Measurements from ENCODE around the gene TIGD1. TPM values are rescaled to one million over a fixed set of nuclear protein-coding genes. Genes with fewer than 3 reads are reported as not detected.

TIGD1 gene
- polyA plus RNA-seq, 1 of the 3 experiments (the other 2 are of a cell fraction), result 4.6 TPM

GRCh38 chr2:232505856-232506255 lies 44.5 kb downstream of the TIGD1 start:
- ChIA-PET POLR2A (no interaction called here), CTCF (interaction anchor here (0.7 to 3.1 kb wide), 3 partner anchors 16 to 59 kb away, joined by 3 to 11 read pairs (median 4); no protein-coding TSS in a partner anchor)
- Histone ChIP-seq H3K9ac (no peak overlapping the region), H3K79me2 (ENCODE audit: insufficient read depth) (no peaks in the 10 kb centered on the region), H3K9me2 (no peaks in the 10 kb centered on the region), H3K4me3 (ENCODE audit: low read depth in 2 of 2, low read length in 1 of 2) (no peak overlapping the region), H3F3A (replicated peaks; ENCODE audit: insufficient read depth) (no peaks in the 10 kb centered on the region), H3K9me3 (no peaks in the 10 kb centered on the region), H2AFZ (ENCODE audit: low read depth) (no peak overlapping the region), H4K20me1 (ENCODE audit: insufficient read depth) (no peaks in the 10 kb centered on the region), H3K27ac (ENCODE audit: low read depth in 2 of 2, low read length in 1 of 2) (peak overlapping the region in 1 of 2 experiments; percentile 26; a peak in 1 of 4 replicates), H3K4me1 (ENCODE audit: control insufficient read depth in 1 of 2, insufficient read depth in 2 of 2, low read depth in 1 of 2, low read length in 1 of 2) (peaks cover 0 to 45% of the 10 kb centered on the region in 2 experiments; a peak in 1 of 4 replicates), H3K4me2 (no peak overlapping the region), H3K27me3 (ENCODE audit: insufficient read depth) (peaks cover 23% of the 10 kb centered on the region), H3K36me3 (replicated peaks in 1 of 2; ENCODE audit: control insufficient read depth in 1 of 2, insufficient read depth in 2 of 2, low read length in 1 of 2) (no peaks in the 10 kb centered on the region)
- no peak for TF ChIP-seq RCOR1 (IDR thresholded peaks at IDR 0.05; ENCODE audit: low read length)
- no peak for TF ChIP-seq POLR2AphosphoS5 (IDR thresholded peaks at IDR 0.05; ENCODE audit: low read depth, low read length)
- TF ChIP-seq, protein P1, sequence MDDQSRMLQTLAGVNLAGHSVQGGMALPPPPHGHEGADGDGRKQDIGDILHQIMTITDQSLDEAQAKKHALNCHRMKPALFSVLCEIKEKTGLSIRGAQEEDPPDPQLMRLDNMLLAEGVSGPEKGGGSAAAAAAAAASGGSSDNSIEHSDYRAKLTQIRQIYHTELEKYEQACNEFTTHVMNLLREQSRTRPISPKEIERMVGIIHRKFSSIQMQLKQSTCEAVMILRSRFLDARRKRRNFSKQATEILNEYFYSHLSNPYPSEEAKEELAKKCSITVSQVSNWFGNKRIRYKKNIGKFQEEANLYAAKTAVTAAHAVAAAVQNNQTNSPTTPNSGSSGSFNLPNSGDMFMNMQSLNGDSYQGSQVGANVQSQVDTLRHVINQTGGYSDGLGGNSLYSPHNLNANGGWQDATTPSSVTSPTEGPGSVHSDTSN (IDR thresholded peaks at IDR 0.05), result no peak
- TF ChIP-seq ZBTB33 (IDR thresholded peaks at IDR 0.05; ENCODE audit: borderline replicate concordance, low read depth), result no peak
- TF ChIP-seq RXRA (IDR thresholded peaks at IDR 0.05; ENCODE audit: borderline replicate concordance, low read depth), result no peak
- TF ChIP-seq FOXJ3 (CRISPR knock-in tag; IDR thresholded peaks at IDR 0.05), result no peak
- peak; percentile 64 for TF ChIP-seq GATA2 (CRISPR knock-in tag; IDR thresholded peaks at IDR 0.05)
- 20% methylated on average over 7 of the region's 10 CpGs for WGBS (ENCODE audit: low lambda C conversion rate)
- DNase-seq, result peak; percentile 82

GRCh38 chr2:232504438-232504837 lies 45.9 kb downstream of the TIGD1 start:
- Histone ChIP-seq H3K27me3 (ENCODE audit: insufficient read depth) (peaks cover 23% of the 10 kb centered on the region), H3K79me2 (ENCODE audit: insufficient read depth) (no peaks in the 10 kb centered on the region), H3F3A (replicated peaks; ENCODE audit: insufficient read depth) (no peaks in the 10 kb centered on the region), H3K4me3 (ENCODE audit: low read depth in 2 of 2, low read length in 1 of 2) (no peak overlapping the region), H3K36me3 (replicated peaks in 1 of 2; ENCODE audit: control insufficient read depth in 1 of 2, insufficient read depth in 2 of 2, low read length in 1 of 2) (no peaks in the 10 kb centered on the region), H3K27ac (ENCODE audit: low read depth in 2 of 2, low read length in 1 of 2) (no peak overlapping the region), H2AFZ (ENCODE audit: low read depth) (no peak overlapping the region), H4K20me1 (ENCODE audit: insufficient read depth) (no peaks in the 10 kb centered on the region), H3K9me2 (no peaks in the 10 kb centered on the region), H3K9me3 (no peaks in the 10 kb centered on the region), H3K4me1 (ENCODE audit: control insufficient read depth in 1 of 2, insufficient read depth in 2 of 2, low read depth in 1 of 2, low read length in 1 of 2) (peaks cover 0 to 45% of the 10 kb centered on the region in 2 experiments; a peak in 1 of 4 replicates), H3K4me2 (no peak overlapping the region), H3K9ac (no peak overlapping the region)
- POLR2A ChIA-PET, result no interaction called here
- CTCF ChIA-PET, result interaction anchor here (0.9 to 3.1 kb wide), 5 partner anchors 17 to 61 kb away, joined by 3 to 11 read pairs (median 3); no protein-coding TSS in a partner anchor
- no peak for DNase-seq
- 94% methylated on average over 2 of the region's 2 CpGs for WGBS (ENCODE audit: low lambda C conversion rate)
- TF ChIP-seq GABPA (IDR thresholded peaks at IDR 0.05; ENCODE audit: low read depth) (no peak), TEAD4 (IDR thresholded peaks at IDR 0.05; ENCODE audit: borderline replicate concordance, insufficient read depth) (no peak), IRF3 (IDR thresholded peaks at IDR 0.05; ENCODE audit: low read depth, low read length) (no peak), EZH2phosphoT487 (IDR thresholded peaks at IDR 0.05; ENCODE audit: borderline replicate concordance, low read depth) (no peak), ELF1 (IDR thresholded peaks at IDR 0.05) (no peak), FOSL2 (IDR thresholded peaks at IDR 0.05; ENCODE audit: borderline replicate concordance, low read depth) (no peak), REST (IDR thresholded peaks at IDR 0.05; ENCODE audit: low read depth, low read length) (no peak), FOXM1 (IDR thresholded peaks at IDR 0.05; ENCODE audit: low read depth) (no peak)
- TF ChIP-seq, protein P2, sequence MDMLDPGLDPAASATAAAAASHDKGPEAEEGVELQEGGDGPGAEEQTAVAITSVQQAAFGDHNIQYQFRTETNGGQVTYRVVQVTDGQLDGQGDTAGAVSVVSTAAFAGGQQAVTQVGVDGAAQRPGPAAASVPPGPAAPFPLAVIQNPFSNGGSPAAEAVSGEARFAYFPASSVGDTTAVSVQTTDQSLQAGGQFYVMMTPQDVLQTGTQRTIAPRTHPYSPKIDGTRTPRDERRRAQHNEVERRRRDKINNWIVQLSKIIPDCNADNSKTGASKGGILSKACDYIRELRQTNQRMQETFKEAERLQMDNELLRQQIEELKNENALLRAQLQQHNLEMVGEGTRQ (IDR thresholded peaks at IDR 0.05; ENCODE audit: borderline replicate concordance, low read depth, low read length), result no peak
- TF ChIP-seq, protein P3, sequence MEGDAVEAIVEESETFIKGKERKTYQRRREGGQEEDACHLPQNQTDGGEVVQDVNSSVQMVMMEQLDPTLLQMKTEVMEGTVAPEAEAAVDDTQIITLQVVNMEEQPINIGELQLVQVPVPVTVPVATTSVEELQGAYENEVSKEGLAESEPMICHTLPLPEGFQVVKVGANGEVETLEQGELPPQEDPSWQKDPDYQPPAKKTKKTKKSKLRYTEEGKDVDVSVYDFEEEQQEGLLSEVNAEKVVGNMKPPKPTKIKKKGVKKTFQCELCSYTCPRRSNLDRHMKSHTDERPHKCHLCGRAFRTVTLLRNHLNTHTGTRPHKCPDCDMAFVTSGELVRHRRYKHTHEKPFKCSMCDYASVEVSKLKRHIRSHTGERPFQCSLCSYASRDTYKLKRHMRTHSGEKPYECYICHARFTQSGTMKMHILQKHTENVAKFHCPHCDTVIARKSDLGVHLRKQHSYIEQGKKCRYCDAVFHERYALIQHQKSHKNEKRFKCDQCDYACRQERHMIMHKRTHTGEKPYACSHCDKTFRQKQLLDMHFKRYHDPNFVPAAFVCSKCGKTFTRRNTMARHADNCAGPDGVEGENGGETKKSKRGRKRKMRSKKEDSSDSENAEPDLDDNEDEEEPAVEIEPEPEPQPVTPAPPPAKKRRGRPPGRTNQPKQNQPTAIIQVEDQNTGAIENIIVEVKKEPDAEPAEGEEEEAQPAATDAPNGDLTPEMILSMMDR (IDR thresholded peaks at IDR 0.05), result no peak
